Fibroblast of lung (primary cell): ENCODE data around the gene PHRF1. TPM values are rescaled to one million over a fixed set of nuclear protein-coding genes. Genes with fewer than 3 reads are reported as not detected.

ENCODE experiments used
- DNase-seq, 2 donors: peaks; one replicate each; pipeline versions ENCODE4 v3.0.0 to v3.0.0-alpha.2; 2010; ENCODE audit warnings: low read depth in 2 of 2
- H2AFZ ChIP-seq: 2 replicates; pipeline ENCODE4 v1.5.1; 2012; ENCODE audit warnings: low read length, control low read depth, inconsistent platforms
- H3K27ac ChIP-seq: 2 replicates; pipeline ENCODE4 v1.5.1; 2011; ENCODE audit warnings: low read length, control low read depth; ENCODE audit not compliant: insufficient read depth
- H3K27me3 ChIP-seq: 2 replicates; pipeline ENCODE4 v1.5.1; 2011; ENCODE audit warnings: mild to moderate bottlenecking, low read length; ENCODE audit not compliant: control insufficient read depth, insufficient read depth
- H3K36me3 ChIP-seq: 2 replicates; pipeline ENCODE4 v1.5.1; 2011; ENCODE audit warnings: low read length; ENCODE audit not compliant: control insufficient read depth, insufficient read depth
- H3K4me1 ChIP-seq: 2 replicates; pipeline ENCODE4 v1.5.1; 2011; ENCODE audit warnings: low read length; ENCODE audit not compliant: control insufficient read depth, insufficient read depth; ENCODE audit errors: extremely low read depth
- H3K4me2 ChIP-seq: 2 replicates; pipeline ENCODE4 v1.5.1; 2011; ENCODE audit warnings: low read length, control low read depth; ENCODE audit not compliant: insufficient read depth; ENCODE audit errors: extremely low read depth
- H3K4me3 ChIP-seq, 4 experiments: fragments of 200-600 bp in 1 of 4; sonication (generic) in 1 of 4; replicated peaks in 1 of 4; 2 replicates each; pipeline ENCODE4 v1.5.1; 2011 to 2016; ENCODE audit warnings: low read length in 4 of 4, low read depth in 3 of 4, mild to moderate bottlenecking in 3 of 4, control low read depth in 2 of 4, inconsistent platforms in 1 of 4, mixed read lengths in 1 of 4; ENCODE audit not compliant: insufficient read depth in 1 of 4; ENCODE audit errors: control extremely low read depth in 1 of 4
- H3K79me2 ChIP-seq: 2 replicates; pipeline ENCODE4 v1.5.1; 2012; ENCODE audit warnings: mild to moderate bottlenecking, low read length, inconsistent platforms; ENCODE audit not compliant: control insufficient read depth, insufficient read depth
- H3K9ac ChIP-seq: 2 replicates; pipeline ENCODE4 v1.5.1; 2011; ENCODE audit warnings: mild to moderate bottlenecking, low read length, control low read depth; ENCODE audit not compliant: insufficient read depth
- H3K9me3 ChIP-seq: 2 replicates; pipeline ENCODE4 v1.5.1; 2012; ENCODE audit warnings: low read depth, low read length; ENCODE audit not compliant: control insufficient read depth, insufficient read depth
- H4K20me1 ChIP-seq: 2 replicates; pipeline ENCODE4 v1.5.1; 2011; ENCODE audit warnings: low read length; ENCODE audit not compliant: control insufficient read depth, insufficient read depth; ENCODE audit errors: extremely low read depth
- EZH2 ChIP-seq: IDR thresholded peaks from 2 replicates; pipeline ENCODE4 v1.5.1; 2012; ENCODE audit warnings: low read length, control low read depth, mild to moderate bottlenecking; ENCODE audit errors: missing control alignments
- polyA plus RNA-seq, 2 donors: library from polyadenylated mRNA; depleted of rRNA in 1 of 2; stranded (reverse) in 1 of 2; unstranded in 1 of 2; fragments of >200 nt; gene quantifications; 2 replicates each; pipeline ENCODE4 v1.2.1, GENCODE V29; 2011 to 2012; ENCODE audit warnings: missing spikeins in 1 of 2
- total RNA-seq: library from RNA; depleted of rRNA; stranded (reverse); fragments of >200 nt; gene quantifications from 2 replicates; pipeline ENCODE4 v1.2.1, GENCODE V29; 2014
- TF ChIP-seq, protein P1 (sequence below), 2 donors: IDR thresholded peaks in 1 of 2; conservative IDR thresholded peaks in 1 of 2; 1 replicate in 1 of 2; 2 replicates in 1 of 2; pipeline ENCODE4 v1.5.1; 2011 to 2012; ENCODE audit warnings: low read length in 2 of 2, control low read depth in 1 of 2, inconsistent platforms in 1 of 2, low read depth in 1 of 2, mild to moderate bottlenecking in 1 of 2

Gene PHRF1
- total and polyA plus RNA-seq, 2 donors (not counting 1 experiment from before 2014, with no cell fraction given), result 5.9 to 16.8 TPM

DNA sequence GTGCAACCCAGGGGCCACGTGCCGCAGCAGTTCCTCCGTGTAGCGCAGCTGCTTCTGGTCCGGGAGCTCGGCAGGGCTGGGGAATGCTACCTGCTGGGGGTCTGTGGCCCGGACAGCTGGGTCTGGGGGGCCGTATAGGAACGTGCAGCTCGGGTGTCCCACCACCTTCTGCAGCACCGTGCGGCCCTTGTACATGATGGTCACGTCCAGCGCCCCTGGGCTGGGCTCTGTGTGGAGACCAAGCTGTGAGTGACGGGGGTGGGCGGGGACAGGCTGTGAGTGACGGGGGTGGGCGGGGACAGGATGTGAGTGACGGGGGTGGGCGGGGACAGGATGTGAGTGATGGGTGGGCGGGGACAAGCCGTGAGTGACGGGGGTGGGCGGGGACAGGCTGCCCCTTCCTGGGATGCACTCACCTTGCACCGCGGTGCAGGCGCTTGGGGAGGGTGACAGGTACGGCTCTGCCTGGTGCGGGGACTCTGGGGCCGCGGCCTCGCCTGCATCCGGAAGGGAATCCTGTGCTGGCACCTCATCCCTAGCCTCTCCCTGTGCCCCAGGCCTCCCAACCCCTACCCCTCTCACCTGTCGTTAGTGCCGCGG is 37.2 kb downstream of the PHRF1 start:
- Histone ChIP-seq H3K36me3 (peaks cover 41% of the 10 kb centered on the region), H3K27me3 (no peaks in the 10 kb centered on the region), H3K27ac (peak overlapping the region; percentile 47), H3K9me3 (no peaks in the 10 kb centered on the region), H3K79me2 (no peaks in the 10 kb centered on the region), H2AFZ (no peak overlapping the region), H3K4me2 (no peak overlapping the region), H4K20me1 (no peaks in the 10 kb centered on the region), H3K4me1 (no peaks in the 10 kb centered on the region), H3K4me3 (no peak overlapping the region), H3K9ac (no peak overlapping the region)
- peak; percentile 37 to 38 for DNase-seq
- TF ChIP-seq, protein P1, sequence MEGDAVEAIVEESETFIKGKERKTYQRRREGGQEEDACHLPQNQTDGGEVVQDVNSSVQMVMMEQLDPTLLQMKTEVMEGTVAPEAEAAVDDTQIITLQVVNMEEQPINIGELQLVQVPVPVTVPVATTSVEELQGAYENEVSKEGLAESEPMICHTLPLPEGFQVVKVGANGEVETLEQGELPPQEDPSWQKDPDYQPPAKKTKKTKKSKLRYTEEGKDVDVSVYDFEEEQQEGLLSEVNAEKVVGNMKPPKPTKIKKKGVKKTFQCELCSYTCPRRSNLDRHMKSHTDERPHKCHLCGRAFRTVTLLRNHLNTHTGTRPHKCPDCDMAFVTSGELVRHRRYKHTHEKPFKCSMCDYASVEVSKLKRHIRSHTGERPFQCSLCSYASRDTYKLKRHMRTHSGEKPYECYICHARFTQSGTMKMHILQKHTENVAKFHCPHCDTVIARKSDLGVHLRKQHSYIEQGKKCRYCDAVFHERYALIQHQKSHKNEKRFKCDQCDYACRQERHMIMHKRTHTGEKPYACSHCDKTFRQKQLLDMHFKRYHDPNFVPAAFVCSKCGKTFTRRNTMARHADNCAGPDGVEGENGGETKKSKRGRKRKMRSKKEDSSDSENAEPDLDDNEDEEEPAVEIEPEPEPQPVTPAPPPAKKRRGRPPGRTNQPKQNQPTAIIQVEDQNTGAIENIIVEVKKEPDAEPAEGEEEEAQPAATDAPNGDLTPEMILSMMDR (conservative IDR thresholded peaks at IDR 0.05 in 1 of 2, IDR thresholded peaks at IDR 0.05 in 1 of 2; ENCODE audit: low read depth in 1 of 2, low read length in 2 of 2), result no peak
- no peak for TF ChIP-seq EZH2

DNA sequence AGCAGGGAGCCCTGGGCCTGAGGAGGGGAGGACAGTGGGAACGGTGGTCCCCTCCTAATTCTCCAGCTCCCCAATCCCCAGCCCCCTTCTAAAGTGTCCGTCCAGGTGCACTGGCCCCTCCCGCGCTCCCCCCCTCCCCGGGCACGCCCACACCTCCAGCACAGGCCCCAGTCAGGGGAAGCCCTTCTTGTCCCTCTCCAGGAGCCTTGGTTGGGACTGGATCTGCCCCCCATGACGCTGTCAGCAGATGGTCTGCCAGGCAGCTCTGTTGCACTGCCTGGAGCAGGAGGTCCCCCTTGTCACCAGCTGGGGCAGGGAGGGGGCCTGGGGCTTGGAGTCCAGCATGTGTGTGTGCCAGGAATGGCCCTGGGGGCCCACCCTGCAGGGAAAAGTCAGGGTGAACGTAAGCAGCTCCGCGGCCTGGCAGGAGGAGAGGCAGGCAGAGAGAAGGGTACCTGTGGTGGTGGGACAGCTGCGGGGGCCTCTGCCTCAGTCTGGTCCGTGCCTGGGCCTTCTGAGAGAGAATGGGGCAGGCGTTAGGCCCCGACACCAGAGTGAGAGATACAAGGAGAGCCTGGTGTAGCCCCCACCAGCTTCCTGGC is 37.9 kb downstream of the PHRF1 start:
- no peak for DNase-seq
- H4K20me1 ChIP-seq, result no peaks in the 10 kb centered on the region

More for the DNA sequence above, 37.9 kb downstream of the PHRF1 start:
- Histone ChIP-seq H3K9me3 (no peaks in the 10 kb centered on the region), H3K4me3 (no peak overlapping the region), H3K4me2 (no peak overlapping the region), H3K4me1 (no peaks in the 10 kb centered on the region), H3K9ac (no peak overlapping the region), H3K36me3 (peaks cover 36% of the 10 kb centered on the region), H2AFZ (no peak overlapping the region), H3K27me3 (no peaks in the 10 kb centered on the region), H3K79me2 (no peaks in the 10 kb centered on the region), H3K27ac (peak overlapping the region; percentile 47)
- TF ChIP-seq, protein P1 (conservative IDR thresholded peaks at IDR 0.05 in 1 of 2, IDR thresholded peaks at IDR 0.05 in 1 of 2; ENCODE audit: low read depth in 1 of 2, low read length in 2 of 2), result no peak
- no peak for TF ChIP-seq EZH2
